NCI-H1436 (cell line): ENCODE results near the gene ACACA.

Experiments
- DNase-seq: peaks from one replicate; lab custom pipeline; 2025; lab: John Stamatoyannopoulos, UW

ACACA gene

DNA sequence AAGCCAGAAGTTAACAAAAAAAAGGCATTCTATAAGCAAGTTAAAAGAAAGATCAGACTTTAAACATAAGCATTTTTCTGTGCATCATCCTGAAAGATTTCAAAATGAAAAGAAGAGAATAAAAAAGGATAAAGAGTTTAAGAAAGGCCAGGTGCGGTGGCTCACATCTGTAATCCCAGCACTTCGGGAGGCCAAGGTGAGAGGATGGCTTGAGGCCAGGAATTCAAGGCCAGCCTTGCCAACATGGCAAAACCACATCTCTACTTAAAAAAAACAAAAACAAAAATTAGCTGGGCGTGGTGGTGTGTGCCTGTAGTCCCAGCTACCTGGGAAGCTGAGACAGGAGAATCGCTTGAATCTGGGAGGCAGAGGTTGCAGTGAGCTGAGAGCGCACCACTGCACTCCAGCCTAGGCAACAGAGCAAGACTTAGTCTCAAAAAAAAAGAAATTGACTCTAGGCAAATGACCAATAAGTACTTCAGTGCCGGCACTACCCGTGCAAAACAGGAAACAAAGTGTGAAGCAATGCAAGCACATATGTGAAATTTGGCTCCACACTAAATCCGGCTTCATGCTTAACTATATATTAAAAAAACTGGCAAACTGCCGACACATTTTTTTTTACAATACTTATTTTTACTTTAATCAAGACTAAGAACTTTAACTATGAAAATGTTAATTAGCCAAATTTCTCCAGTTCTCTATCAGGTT lies 114.1 kb downstream of the ACACA start:
- DNase-seq, result no peak

DNA sequence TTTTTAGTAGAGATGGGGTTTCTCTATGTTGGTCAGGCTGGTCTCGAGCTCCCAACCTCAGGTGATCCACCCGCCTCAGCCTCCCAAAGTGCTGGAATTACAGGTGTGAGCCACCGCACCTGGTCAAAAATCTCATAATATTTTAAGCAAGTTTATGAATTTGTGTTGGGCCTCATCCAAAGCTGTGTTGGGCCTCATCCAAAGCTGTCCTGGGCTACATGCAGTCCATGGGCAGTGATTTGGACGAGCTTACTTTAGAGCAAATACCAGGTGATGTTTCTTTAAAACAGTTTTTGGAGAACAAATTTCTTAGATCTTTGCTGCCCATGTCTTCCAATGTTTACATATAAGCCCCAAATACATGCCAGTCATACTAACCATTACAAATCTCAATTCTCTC lies 115.3 kb downstream of the ACACA start:
- no peak for DNase-seq

DNA sequence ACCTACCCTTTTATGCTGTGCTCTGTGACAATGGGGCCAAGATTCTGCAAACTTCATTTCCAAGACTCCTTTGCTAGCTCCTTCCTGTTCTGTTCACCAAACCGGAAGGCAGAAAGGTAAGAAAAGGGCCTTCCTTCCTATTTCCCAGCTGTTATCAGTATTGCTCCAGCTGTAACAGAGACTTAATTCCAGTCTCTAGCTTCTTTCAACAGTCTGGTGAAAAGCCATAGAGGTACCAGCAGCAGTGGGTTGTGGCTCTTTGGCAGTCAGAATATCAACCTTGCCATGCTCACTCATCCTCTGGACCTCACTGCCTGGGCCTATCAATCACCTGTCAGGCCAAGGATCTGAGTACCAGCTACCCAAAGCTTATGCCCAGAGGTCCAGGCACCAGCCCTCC lies 120.2 kb downstream of the ACACA start:
- no peak for DNase-seq

- no peak for DNase-seq
Measured at GRCh38 chr17:37284191-37284590, 122.4 kb downstream of the ACACA start.

DNA sequence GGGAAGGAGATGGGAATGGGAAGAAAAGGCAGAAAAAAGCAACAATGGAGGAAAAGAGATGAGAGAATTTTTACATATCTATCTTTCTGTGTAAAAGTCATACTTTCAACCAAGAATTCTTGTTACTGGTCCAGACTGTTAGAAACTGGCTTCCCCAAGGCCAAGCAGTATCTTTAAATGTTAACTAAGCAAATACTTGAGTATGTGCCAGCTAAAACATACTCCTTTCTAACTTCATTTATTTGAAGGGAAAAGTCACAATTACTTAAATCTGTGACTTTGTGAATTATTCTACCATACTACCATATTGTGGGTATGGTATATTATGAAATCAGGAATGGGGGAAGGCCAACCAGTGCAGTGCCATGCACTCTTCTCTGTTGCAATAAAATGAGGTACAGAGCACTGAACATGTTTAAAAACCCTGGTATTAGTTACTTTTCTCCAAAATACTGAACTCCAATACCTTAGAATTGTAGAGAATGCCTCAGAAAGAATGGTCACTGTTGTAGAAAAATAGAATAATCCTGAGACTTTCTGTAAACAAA lies 123.1 kb downstream of the ACACA start:
- no peak for DNase-seq

GRCh38 chr17:37280841-37281240 lies 125.8 kb downstream of the ACACA start:
- DNase-seq, result no peak

DNA sequence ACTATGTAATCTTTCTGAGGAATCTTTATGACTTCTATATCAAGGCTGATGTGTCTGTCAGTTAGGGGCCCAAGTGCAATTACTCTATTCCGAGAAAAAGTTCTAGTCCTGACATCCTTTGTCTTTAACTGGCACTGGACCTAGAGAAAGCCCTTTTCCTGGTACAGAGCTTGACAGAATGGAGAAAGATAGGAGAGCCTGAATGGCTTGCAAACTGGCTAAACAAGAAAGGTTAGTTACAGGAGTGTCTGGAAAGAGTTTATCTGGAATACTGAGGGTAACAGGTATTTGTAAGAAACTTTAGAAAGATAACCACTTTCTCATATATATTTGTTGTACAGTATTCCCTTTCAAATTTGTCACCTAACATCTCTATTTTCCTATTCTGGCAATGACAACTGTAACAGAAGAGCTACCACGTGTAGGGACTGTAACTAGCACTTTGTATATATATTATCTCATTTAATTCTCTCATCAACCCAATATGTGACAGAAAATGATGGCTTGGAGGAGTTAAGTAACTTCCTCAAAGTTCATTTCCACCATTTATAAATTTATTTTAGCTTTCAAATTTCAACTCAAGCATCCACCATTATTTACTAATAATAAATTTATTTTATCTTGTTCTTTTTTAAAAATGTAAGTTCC lies 128.3 kb downstream of the ACACA start:
- DNase-seq, result no peak

GRCh38 chr17:37276475-37276874 lies 130.2 kb downstream of the ACACA start:
- DNase-seq, result no peak

- DNase-seq, result no peak
Measured at GRCh38 chr17:37274461-37274860, 132.2 kb downstream of the ACACA start.

- DNase-seq, result no peak
Measured at GRCh38 chr17:37273409-37274051, 133.1 kb downstream of the ACACA start.

GRCh38 chr17:37265446-37266173 lies 141.0 kb downstream of the ACACA start:
- DNase-seq, result no peak

GRCh38 chr17:37261286-37261685 lies 145.3 kb downstream of the ACACA start:
- no peak for DNase-seq

- DNase-seq, result no peak
Measured at GRCh38 chr17:37259030-37259735, 147.5 kb downstream of the ACACA start.

DNA sequence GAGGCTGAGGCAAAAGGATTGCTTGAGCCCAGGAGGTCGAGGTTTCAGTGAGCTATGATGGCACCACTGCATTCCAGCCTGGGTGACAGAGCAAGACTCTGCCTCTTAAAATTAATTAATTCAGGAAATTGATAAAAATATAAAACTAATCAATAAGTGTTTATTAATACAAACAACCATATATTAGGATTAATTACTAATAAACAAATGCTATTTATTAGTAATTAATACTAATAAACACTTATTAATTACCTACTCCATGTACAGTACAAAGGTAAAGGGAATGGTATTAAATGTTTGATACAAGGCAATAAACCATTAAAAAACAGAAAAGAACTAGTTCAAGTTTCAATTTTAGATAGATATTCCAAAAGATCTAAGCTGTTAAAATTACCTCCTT lies 150.0 kb downstream of the ACACA start:
- DNase-seq, result no peak

- DNase-seq, result no peak
Measured at GRCh38 chr17:37255432-37255831, 151.2 kb downstream of the ACACA start.

GRCh38 chr17:37247825-37248224 lies 158.8 kb downstream of the ACACA start:
- DNase-seq, result no peak

GRCh38 chr17:37246085-37246484 lies 160.6 kb downstream of the ACACA start:
- DNase-seq, result no peak

GRCh38 chr17:37240381-37240780 lies 166.3 kb downstream of the ACACA start:
- DNase-seq, result no peak

- peak; percentile 46 for DNase-seq
Measured at GRCh38 chr17:37239690-37240334, 166.8 kb downstream of the ACACA start.

- DNase-seq, result no peak
Measured at GRCh38 chr17:37234106-37234505, 172.5 kb downstream of the ACACA start.

DNA sequence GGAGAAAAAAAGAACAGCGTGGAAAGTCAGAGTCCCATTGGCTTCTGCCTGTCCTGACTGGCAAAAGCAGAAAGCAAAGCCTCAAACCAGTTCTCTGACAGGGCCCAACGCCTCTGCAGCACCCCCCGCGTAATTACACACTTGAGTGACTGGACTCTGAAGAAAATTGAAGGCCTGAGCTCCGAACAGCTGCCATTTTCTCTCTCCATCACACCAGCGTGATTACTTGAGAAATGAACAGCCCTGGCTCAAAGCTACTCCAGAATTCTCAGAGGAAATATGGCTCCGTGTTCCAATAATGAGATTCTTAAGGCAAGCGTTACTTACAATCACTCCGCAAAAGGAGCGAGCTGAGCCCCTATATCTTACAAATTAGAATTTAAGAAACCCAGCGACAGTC lies 173.6 kb downstream of the ACACA start:
- DNase-seq, result no peak
